ENCODE measurements around the gene TTC33.
"Not testable (repeated sequence)": the region's sequence is repeated elsewhere in the genome, so short reads cannot be mapped to it uniquely, and the experiment has no call there.

GRCh38 chr5:40794340-40794739, 38.6 kb upstream of the TTC33 start:
- not testable (repeated sequence) for TF ChIP-seq POLR2A (IDR thresholded peaks at IDR 0.05; ENCODE audit: low read depth, low read length); NFE2L2 (IDR thresholded peaks at IDR 0.05; ENCODE audit: low read depth, low read length); RFX5 (IDR thresholded peaks at IDR 0.05; ENCODE audit: low read depth, low read length); USF2 (IDR thresholded peaks at IDR 0.05; ENCODE audit: low read depth, low read length); RAD21 (IDR thresholded peaks at IDR 0.05; ENCODE audit: low read length); CEBPB (IDR thresholded peaks at IDR 0.05; ENCODE audit: low read depth, low read length); MAFK (IDR thresholded peaks at IDR 0.05; ENCODE audit: low read depth, low read length); RCOR1 (IDR thresholded peaks at IDR 0.05; ENCODE audit: insufficient replicate concordance, low read length); ELK1 (IDR thresholded peaks at IDR 0.05; ENCODE audit: borderline replicate concordance, low read depth, low read length)
- TF ChIP-seq, protein P1, sequence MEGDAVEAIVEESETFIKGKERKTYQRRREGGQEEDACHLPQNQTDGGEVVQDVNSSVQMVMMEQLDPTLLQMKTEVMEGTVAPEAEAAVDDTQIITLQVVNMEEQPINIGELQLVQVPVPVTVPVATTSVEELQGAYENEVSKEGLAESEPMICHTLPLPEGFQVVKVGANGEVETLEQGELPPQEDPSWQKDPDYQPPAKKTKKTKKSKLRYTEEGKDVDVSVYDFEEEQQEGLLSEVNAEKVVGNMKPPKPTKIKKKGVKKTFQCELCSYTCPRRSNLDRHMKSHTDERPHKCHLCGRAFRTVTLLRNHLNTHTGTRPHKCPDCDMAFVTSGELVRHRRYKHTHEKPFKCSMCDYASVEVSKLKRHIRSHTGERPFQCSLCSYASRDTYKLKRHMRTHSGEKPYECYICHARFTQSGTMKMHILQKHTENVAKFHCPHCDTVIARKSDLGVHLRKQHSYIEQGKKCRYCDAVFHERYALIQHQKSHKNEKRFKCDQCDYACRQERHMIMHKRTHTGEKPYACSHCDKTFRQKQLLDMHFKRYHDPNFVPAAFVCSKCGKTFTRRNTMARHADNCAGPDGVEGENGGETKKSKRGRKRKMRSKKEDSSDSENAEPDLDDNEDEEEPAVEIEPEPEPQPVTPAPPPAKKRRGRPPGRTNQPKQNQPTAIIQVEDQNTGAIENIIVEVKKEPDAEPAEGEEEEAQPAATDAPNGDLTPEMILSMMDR (conservative IDR thresholded peaks at IDR 0.05; ENCODE audit: low read depth, low read length) = not testable (repeated sequence)

All from IMR-90 (cell line).